Astrocyte of the cerebellum (primary cell): ENCODE data around the gene HLX.

Source experiments
- DNase-seq: peaks from one replicate; pipeline ENCODE4 v3.0.0-alpha.2; 2011; ENCODE audit warnings: low read depth
- H3K4me3 ChIP-seq: 2 replicates; pipeline ENCODE4 v1.5.1; 2011; ENCODE audit warnings: mild to moderate bottlenecking, low read depth, low read length, moderate library complexity
- CTCF ChIP-seq: IDR thresholded peaks from 2 replicates; pipeline ENCODE4 v1.5.1; 2012; ENCODE audit warnings: low read length, low read depth, moderate library complexity, mild to moderate bottlenecking; ENCODE audit errors: missing control alignments
- in situ Hi-C: cut with HindIII; loops from 2 replicates; pipeline ENCODE4 v1.10.0; 2017; ENCODE audit warnings: low sequenced_read_pairs

HLX gene

GRCh38 chr1:220915954-220916353 is 36.7 kb downstream of the HLX start:
- no peak for TF ChIP-seq CTCF
- in situ Hi-C loops: loop anchor here (10.0 kb wide), 1 partner anchor 269 kb away; no protein-coding TSS in a partner anchor
- no peak overlapping the region for H3K4me3 ChIP-seq
- no peak for DNase-seq

- no peak for DNase-seq
- no peak overlapping the region for H3K4me3 ChIP-seq
- TF ChIP-seq CTCF: no peak
- in situ Hi-C loops: loop anchor here (10.0 kb wide), 1 partner anchor 268 kb away; no protein-coding TSS in a partner anchor
These were observed 37.9 kb downstream of the HLX start for GRCh38 chr1:220917101-220917500.

DNA sequence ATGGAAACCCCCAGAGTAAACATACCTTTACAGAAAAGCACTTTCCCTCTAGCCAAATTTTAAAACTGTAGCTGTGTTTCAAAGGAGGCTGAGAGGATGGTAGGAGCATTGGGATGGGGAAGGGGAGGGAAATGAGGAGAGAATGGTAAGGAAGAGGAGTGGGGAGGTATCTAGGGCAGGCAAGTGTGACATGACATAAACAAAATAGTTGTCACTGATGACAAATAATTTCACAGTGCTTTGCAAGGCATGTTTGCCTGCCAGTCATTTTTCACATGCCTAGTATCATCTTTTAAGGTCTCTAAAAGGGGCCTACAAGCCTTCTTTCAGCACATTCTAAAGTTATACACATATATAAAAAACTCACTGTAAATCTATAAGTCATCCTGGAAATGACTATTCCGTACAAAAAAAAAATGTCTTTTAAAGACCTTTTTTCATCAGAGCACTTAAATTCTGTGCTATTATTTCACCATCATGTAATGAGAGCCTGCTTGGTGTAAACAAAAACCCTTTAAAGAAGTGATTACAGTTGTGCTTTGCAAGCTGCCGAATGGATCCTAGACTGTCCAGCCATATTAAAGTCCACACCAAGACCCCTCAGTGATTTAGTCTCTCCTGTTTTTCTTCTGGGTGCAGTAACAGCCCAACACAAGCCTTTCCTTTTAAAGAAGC is 38.4 kb downstream of the HLX start:
- no peak for TF ChIP-seq CTCF
- no peak for DNase-seq
- in situ Hi-C loops: loop anchor here (10.0 kb wide), 1 partner anchor 267 kb away; no protein-coding TSS in a partner anchor

GRCh38 chr1:220918285-220918951 is 39.2 kb downstream of the HLX start:
- in situ Hi-C loops: loop anchor here (10.0 kb wide), 1 partner anchor 266 kb away; no protein-coding TSS in a partner anchor
- TF ChIP-seq CTCF: no peak
- no peak for DNase-seq
- H3K4me3 ChIP-seq: no peak overlapping the region

More for the DNA sequence above, 38.4 kb downstream of the HLX start:
- H3K4me3 ChIP-seq: no peak overlapping the region

DNA sequence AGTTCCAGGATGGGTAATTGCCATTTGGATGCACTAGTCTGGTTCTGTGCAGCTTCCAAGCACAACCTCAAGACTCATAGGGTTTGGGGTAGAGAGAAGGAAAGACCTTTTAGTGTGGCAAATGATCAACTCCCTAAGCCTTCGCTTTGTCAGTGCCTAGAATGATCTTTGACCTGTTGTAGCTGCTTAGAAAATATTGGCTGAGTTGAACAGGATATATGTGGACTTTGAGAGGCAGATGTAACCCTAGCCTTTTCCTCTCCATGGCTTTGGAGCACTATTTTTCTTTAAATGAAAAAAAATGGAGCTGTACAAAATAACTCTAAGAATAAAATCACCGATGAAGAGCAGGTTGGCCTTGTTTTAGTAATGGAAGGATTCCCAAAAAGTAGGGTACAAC is 41.7 kb downstream of the HLX start:
- no peak for TF ChIP-seq CTCF
- no peak overlapping the region for H3K4me3 ChIP-seq
- in situ Hi-C loops: no loop called here
- DNase-seq: no peak

GRCh38 chr1:220921498-220921897 is 42.3 kb downstream of the HLX start:
- H3K4me3 ChIP-seq: no peak overlapping the region
- in situ Hi-C loops: no loop called here
- no peak for DNase-seq
- no peak for TF ChIP-seq CTCF
